Effector CD8-positive, alpha-beta T cell (primary cell): Measurements from ENCODE around the gene SLC1A1.
"Not testable (repeated sequence)": the region's sequence is repeated elsewhere in the genome, so short reads cannot be mapped to it uniquely, and the experiment has no call there.

ENCODE experiments used
- DNase-seq: peaks from one replicate; lab custom pipeline; 2025; lab: John Stamatoyannopoulos, UW

The SLC1A1 gene

GRCh38 chr9:4541856-4542255, 51.6 kb downstream of the SLC1A1 start:
- DNase-seq = no peak

GRCh38 chr9:4544714-4545113, 54.4 kb downstream of the SLC1A1 start:
- DNase-seq = not testable (repeated sequence)

- no peak for DNase-seq
Measured at GRCh38 chr9:4547016-4547415, 56.7 kb downstream of the SLC1A1 start.

- no peak for DNase-seq
Measured at GRCh38 chr9:4548811-4549725, 58.8 kb downstream of the SLC1A1 start.

- no peak for DNase-seq
Measured at GRCh38 chr9:4549751-4550295, 59.6 kb downstream of the SLC1A1 start.

- DNase-seq = no peak
Measured at GRCh38 chr9:4550777-4551484, 60.7 kb downstream of the SLC1A1 start.

GRCh38 chr9:4553951-4554381, 63.7 kb downstream of the SLC1A1 start:
- DNase-seq = no peak

- DNase-seq = no peak
Measured at GRCh38 chr9:4555236-4555635, 65.0 kb downstream of the SLC1A1 start.

- no peak for DNase-seq
Measured at GRCh38 chr9:4558371-4558998, 68.2 kb downstream of the SLC1A1 start.

- DNase-seq = no peak
Measured at GRCh38 chr9:4559261-4560182, 69.3 kb downstream of the SLC1A1 start.

GRCh38 chr9:4563105-4563504, 72.8 kb downstream of the SLC1A1 start:
- DNase-seq = no peak

GRCh38 chr9:4566806-4567205, 76.5 kb downstream of the SLC1A1 start:
- no peak for DNase-seq

- DNase-seq = no peak
Measured at GRCh38 chr9:4567601-4568000, 77.3 kb downstream of the SLC1A1 start.

GRCh38 chr9:4569101-4569500, 78.8 kb downstream of the SLC1A1 start:
- no peak for DNase-seq

- DNase-seq = no peak
Measured at GRCh38 chr9:4572184-4572826, 82.0 kb downstream of the SLC1A1 start.

GRCh38 chr9:4573176-4573575, 82.9 kb downstream of the SLC1A1 start:
- no peak for DNase-seq

GRCh38 chr9:4573634-4574389, 83.5 kb downstream of the SLC1A1 start:
- DNase-seq = no peak

GRCh38 chr9:4574657-4575243, 84.5 kb downstream of the SLC1A1 start:
- DNase-seq = no peak

- DNase-seq = no peak
Measured at GRCh38 chr9:4575997-4576396, 85.7 kb downstream of the SLC1A1 start.

GRCh38 chr9:4576448-4576847, 86.2 kb downstream of the SLC1A1 start:
- DNase-seq = no peak
